Right lobe of liver (tissue), 6 donors: ENCODE data around the gene COL16A1. TPM values are rescaled to one million over a fixed set of nuclear protein-coding genes. Genes with fewer than 3 reads are reported as not detected.

ENCODE experiments used
- ATAC-seq, 4 donors: fragments of 200-7000 bp; cut with Tn5 transposase; one replicate each; pipeline ENCODE4 v1.9.1; 2020; ENCODE audit warnings: mild to moderate bottlenecking in 4 of 4, moderate library complexity in 4 of 4
- DNase-seq, 3 donors: peaks; one replicate each; pipeline ENCODE4 v3.0.0-alpha.2; 2020
- H3K27ac ChIP-seq, 3 donors: fragments of 200-600 bp; one replicate each; pipeline ENCODE4 v1.8.0; 2022
- H3K27me3 ChIP-seq, 2 donors: fragments of 200-600 bp; one replicate each; pipeline ENCODE4 v1.8.0; 2022
- H3K36me3 ChIP-seq, 4 donors: fragments of 200-600 bp; sonication (generic) in 1 of 4; one replicate each; pipeline versions ENCODE4 v1.5.1 to v1.8.0; 2017 to 2022; ENCODE audit warnings: control low read depth in 1 of 4
- H3K4me1 ChIP-seq, 4 donors: fragments of 200-600 bp; sonication (generic) in 1 of 4; one replicate each; pipeline versions ENCODE4 v1.5.1 to v1.8.0; 2017 to 2022; ENCODE audit warnings: control low read depth in 1 of 4
- H3K4me3 ChIP-seq, 3 donors: fragments of 200-600 bp; one replicate each; pipeline ENCODE4 v1.8.0; 2022
- H3K9me3 ChIP-seq, 4 donors: fragments of 200-600 bp; sonication (generic) in 1 of 4; one replicate each; pipeline versions ENCODE4 v1.5.1 to v1.8.0; 2017 to 2022; ENCODE audit warnings: control low read depth in 1 of 4
- CTCF ChIP-seq, 4 donors: fragments of 200-600 bp in 3 of 4; fragments of 450-650 bp in 1 of 4; IDR thresholded peaks; one replicate each; pipeline versions ENCODE4 v1.5.1 to v1.8.0; 2016 to 2022; ENCODE audit warnings: antibody characterized with exemption in 4 of 4, mild to moderate bottlenecking in 2 of 4
- POLR2A ChIP-seq: fragments of 450-650 bp; IDR thresholded peaks from one replicate; pipeline ENCODE4 v1.6.1; 2017; ENCODE audit warnings: antibody characterized with exemption, mild to moderate bottlenecking
- WGBS: methylation state at CpG from one replicate; pipeline ENCODE4 v1.1.6; 2018; ENCODE audit warnings: low coverage, low lambda C conversion rate; ENCODE audit not compliant: insufficient coverage; ENCODE audit errors: missing lambda C conversion rate; 5-methylcytosine and 5-hydroxymethylcytosine counted together
- intact Hi-C, 2 donors: fragments of 100-400 bp; cut with DNase I; formaldehyde crosslinking; loops; one replicate each; pipeline versions ENCODE4 v1.11.2 to v1.14.1; 2022
- total RNA-seq, 6 experiments: library from RNA; depleted of rRNA in 2 of 6; stranded (reverse); fragments of >200 nt in 2 of 6; fragmentation: NEBNext Ultra II Directional in 3 of 6; extraction: Animal tissue kit (Norgen Biotek cat#: 25700) in 3 of 6; gene quantifications; one replicate each; pipeline versions ENCODE4 v1.1.0 to v1.2.4, GENCODE V29; 2016 to 2023
- donor health status: DM: no; HTN: yes; CAD: no.
- donor health status: DM: no; HTN: no; CAD: no.
- donor health status: DM: no; HTN: no; CAD: no.
- donor health status: DM: no; HTN: yes; CAD: no.
- donor health status: DM: no; HTN: yes; CAD: no.

COL16A1 gene
- total RNA-seq, 6 experiments from 2014 or later = 0.73 to 3.5 (median 1.9) TPM

GRCh38 chr1:31731049-31731565 is 27.3 kb upstream of the COL16A1 start:
- no peaks in the 10 kb centered on the region for H3K36me3 ChIP-seq
- H3K4me3 ChIP-seq = no peak overlapping the region
- no peaks in the 10 kb centered on the region for H3K27me3 ChIP-seq
- ATAC-seq (no peak), DNase-seq (no peak)
- intact Hi-C loops = no loop called here
- no peaks in the 10 kb centered on the region for H3K4me1 ChIP-seq
- no peak for TF ChIP-seq POLR2A
- TF ChIP-seq CTCF (IDR thresholded peaks at IDR 0.05) = no peak
- 63% methylated on average over 2 of the region's 12 CpGs for WGBS
- no peak overlapping the region for H3K27ac ChIP-seq
- no peaks in the 10 kb centered on the region for H3K9me3 ChIP-seq

- Histone ChIP-seq H3K27me3 (no peaks in the 10 kb centered on the region), H3K36me3 (no peaks in the 10 kb centered on the region), H3K4me1 (no peaks in the 10 kb centered on the region), H3K27ac (no peak overlapping the region), H3K9me3 (no peaks in the 10 kb centered on the region), H3K4me3 (no peak overlapping the region)
- no peak for TF ChIP-seq CTCF (IDR thresholded peaks at IDR 0.05)
- no peak for TF ChIP-seq POLR2A
- ATAC-seq (no peak), DNase-seq (no peak)
- intact Hi-C loops = no loop called here
- WGBS = 87% methylated on average over 13 of the region's 25 CpGs
Observed at GRCh38 chr1:31730336-31731048, 26.7 kb upstream of the COL16A1 start.

GRCh38 chr1:31727849-31728248 is 24.0 kb upstream of the COL16A1 start:
- no peaks in the 10 kb centered on the region for H3K36me3 ChIP-seq
- WGBS = 73% methylated on average over 2 of the region's 19 CpGs
- TF ChIP-seq POLR2A (no peak), CTCF (IDR thresholded peaks at IDR 0.05) (no peak)
- H3K9me3 ChIP-seq = no peaks in the 10 kb centered on the region
- H3K4me1 ChIP-seq = no peaks in the 10 kb centered on the region
- DNase-seq (no peak), ATAC-seq (no peak)
- H3K27me3 ChIP-seq = no peaks in the 10 kb centered on the region
- intact Hi-C loops = no loop called here
- H3K27ac ChIP-seq = no peak overlapping the region
- H3K4me3 ChIP-seq = no peak overlapping the region

GRCh38 chr1:31727195-31727594 is 23.4 kb upstream of the COL16A1 start:
- no peaks in the 10 kb centered on the region for H3K36me3 ChIP-seq
- intact Hi-C loops = no loop called here
- TF ChIP-seq CTCF (IDR thresholded peaks at IDR 0.05) = no peak
- TF ChIP-seq POLR2A = no peak
- no peak overlapping the region for H3K4me3 ChIP-seq
- DNase-seq = no peak
- no peaks in the 10 kb centered on the region for H3K27me3 ChIP-seq
- H3K9me3 ChIP-seq = no peaks in the 10 kb centered on the region
- ATAC-seq = no peak
- H3K4me1 ChIP-seq = no peaks in the 10 kb centered on the region
- H3K27ac ChIP-seq = no peak overlapping the region
- 70% methylated on average over 2 of the region's 14 CpGs for WGBS
